GM12801 (cell line): Measurements from ENCODE around the gene BCO2.

Experiments
- CTCF ChIP-seq: IDR thresholded peaks from one replicate; pipeline ENCODE4 v1.5.1; 2011; ENCODE audit warnings: control low read depth; ENCODE audit not compliant: insufficient read length; ENCODE audit errors: extremely low read depth

The BCO2 gene

GRCh38 chr11:112175599-112175952, 264 bp downstream of the BCO2 start:
- no peak for TF ChIP-seq CTCF

- no peak for TF ChIP-seq CTCF
These were observed 765 bp downstream of the BCO2 start for GRCh38 chr11:112176077-112176476.

- no peak for TF ChIP-seq CTCF
These were observed 2.3 kb downstream of the BCO2 start for GRCh38 chr11:112177589-112177988.

GRCh38 chr11:112178428-112178827, 3.1 kb downstream of the BCO2 start:
- no peak for TF ChIP-seq CTCF

- no peak for TF ChIP-seq CTCF
These were observed 3.6 kb downstream of the BCO2 start for GRCh38 chr11:112178936-112179335.

- no peak for TF ChIP-seq CTCF
These were observed 4.3 kb downstream of the BCO2 start for GRCh38 chr11:112179601-112180000.

GRCh38 chr11:112182867-112183266, 7.6 kb downstream of the BCO2 start:
- no peak for TF ChIP-seq CTCF

GRCh38 chr11:112185883-112186282, 10.6 kb downstream of the BCO2 start:
- no peak for TF ChIP-seq CTCF
